NCI-H1436 treated with DMSO at 0.1 percent for 48 hours (cell line): ENCODE results near the gene ARIH2.

Experiments used
- DNase-seq: peaks from one replicate; lab custom pipeline; 2025; lab: John Stamatoyannopoulos, UW

Gene ARIH2

GRCh38 chr3:48929358-48930035 lies 10.9 kb downstream of the ARIH2 start:
- DNase-seq = no peak

- DNase-seq = no peak
Observed at GRCh38 chr3:48930590-48930989, 11.9 kb downstream of the ARIH2 start.

GRCh38 chr3:48931944-48932580 lies 13.4 kb downstream of the ARIH2 start:
- DNase-seq = no peak

- DNase-seq = no peak
Observed at GRCh38 chr3:48934333-48934991, 15.8 kb downstream of the ARIH2 start.

GRCh38 chr3:48935530-48935929 lies 16.9 kb downstream of the ARIH2 start:
- no peak for DNase-seq

GRCh38 chr3:48938156-48938555 lies 19.5 kb downstream of the ARIH2 start:
- DNase-seq = no peak

- DNase-seq = no peak
Observed at GRCh38 chr3:48938689-48939088, 20.0 kb downstream of the ARIH2 start.

- DNase-seq = no peak
Observed at GRCh38 chr3:48945432-48945831, 26.8 kb downstream of the ARIH2 start.

- no peak for DNase-seq
Observed at GRCh38 chr3:48945891-48946549, 27.4 kb downstream of the ARIH2 start.

- DNase-seq = no peak
Observed at GRCh38 chr3:48949376-48949717, 30.7 kb downstream of the ARIH2 start.

- DNase-seq = no peak
Observed at GRCh38 chr3:48950051-48950450, 31.4 kb downstream of the ARIH2 start.

- DNase-seq = no peak
Observed at GRCh38 chr3:48951764-48952163, 33.1 kb downstream of the ARIH2 start.

GRCh38 chr3:48952510-48953118 lies 34.0 kb downstream of the ARIH2 start:
- no peak for DNase-seq

GRCh38 chr3:48957006-48957705 lies 38.5 kb downstream of the ARIH2 start:
- no peak for DNase-seq

- no peak for DNase-seq
Observed at GRCh38 chr3:48960841-48961413, 42.3 kb downstream of the ARIH2 start.

- DNase-seq = no peak
Observed at GRCh38 chr3:48962340-48962739, 43.7 kb downstream of the ARIH2 start.

GRCh38 chr3:48962939-48963338 lies 44.3 kb downstream of the ARIH2 start:
- no peak for DNase-seq

- DNase-seq = no peak
Observed at GRCh38 chr3:48963591-48963990, 44.9 kb downstream of the ARIH2 start.

- DNase-seq = no peak
Observed at GRCh38 chr3:48966367-48966766, 47.7 kb downstream of the ARIH2 start.

GRCh38 chr3:48966876-48967361 lies 48.3 kb downstream of the ARIH2 start:
- no peak for DNase-seq

GRCh38 chr3:48970586-48970985 lies 51.9 kb downstream of the ARIH2 start:
- no peak for DNase-seq
